GM12865 (cell line): ENCODE measurements around the gene PARP15.
A peak's percentile ranks its signal among the peaks of the same experiment; 100 is the strongest.

Source experiments
- DNase-seq: peaks from one replicate; pipeline ENCODE4 v3.0.0; 2010; ENCODE audit warnings: low read depth
- H3K4me3 ChIP-seq: 2 replicates; pipeline ENCODE4 v1.5.1; 2011; ENCODE audit warnings: mild to moderate bottlenecking, low read depth, low read length, control low read depth
- TF ChIP-seq, protein P1 (sequence below): IDR thresholded peaks from 2 replicates; pipeline ENCODE4 v1.5.1; 2011; ENCODE audit warnings: low read length, control low read depth, low read depth, inconsistent platforms; ENCODE audit not compliant: insufficient read depth; ENCODE audit errors: missing control alignments

PARP15 gene

DNA sequence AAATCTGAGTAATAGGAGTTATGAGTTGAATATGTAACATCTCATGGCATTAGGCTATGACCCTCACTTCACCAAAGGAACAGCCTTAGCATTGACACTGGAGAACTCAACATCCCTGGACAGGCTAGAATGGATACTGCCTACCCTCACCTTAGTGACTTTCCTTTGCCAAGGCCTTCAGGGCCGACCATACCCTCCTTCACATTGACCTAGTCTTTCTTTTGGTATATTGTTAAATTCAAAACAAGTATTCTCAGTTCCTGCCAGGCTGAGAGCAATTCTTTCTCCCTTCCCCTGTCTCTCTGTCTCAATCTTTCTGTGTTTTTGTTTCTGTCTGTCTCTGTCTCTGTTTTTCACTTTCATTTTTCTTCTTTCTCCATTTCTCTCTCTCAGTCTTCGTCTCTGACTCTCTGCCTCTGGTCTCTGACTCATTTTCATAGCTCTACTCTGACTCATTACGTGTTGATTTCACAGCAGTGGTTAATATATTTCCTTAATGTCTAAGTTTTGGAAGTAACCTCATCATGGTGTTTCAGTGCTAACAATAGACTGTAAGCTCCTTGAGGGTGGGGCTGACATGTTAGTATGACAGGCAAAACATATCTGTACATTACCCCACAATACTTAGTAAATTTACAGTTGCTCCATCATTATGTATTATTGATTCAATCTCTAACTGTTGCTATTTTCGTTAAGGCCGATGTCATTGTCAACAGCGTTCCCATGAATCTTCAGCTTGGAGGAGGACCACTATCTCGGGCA lies 32.5 kb downstream of the PARP15 start:
- peak; percentile 94 for DNase-seq
- TF ChIP-seq, protein P1, sequence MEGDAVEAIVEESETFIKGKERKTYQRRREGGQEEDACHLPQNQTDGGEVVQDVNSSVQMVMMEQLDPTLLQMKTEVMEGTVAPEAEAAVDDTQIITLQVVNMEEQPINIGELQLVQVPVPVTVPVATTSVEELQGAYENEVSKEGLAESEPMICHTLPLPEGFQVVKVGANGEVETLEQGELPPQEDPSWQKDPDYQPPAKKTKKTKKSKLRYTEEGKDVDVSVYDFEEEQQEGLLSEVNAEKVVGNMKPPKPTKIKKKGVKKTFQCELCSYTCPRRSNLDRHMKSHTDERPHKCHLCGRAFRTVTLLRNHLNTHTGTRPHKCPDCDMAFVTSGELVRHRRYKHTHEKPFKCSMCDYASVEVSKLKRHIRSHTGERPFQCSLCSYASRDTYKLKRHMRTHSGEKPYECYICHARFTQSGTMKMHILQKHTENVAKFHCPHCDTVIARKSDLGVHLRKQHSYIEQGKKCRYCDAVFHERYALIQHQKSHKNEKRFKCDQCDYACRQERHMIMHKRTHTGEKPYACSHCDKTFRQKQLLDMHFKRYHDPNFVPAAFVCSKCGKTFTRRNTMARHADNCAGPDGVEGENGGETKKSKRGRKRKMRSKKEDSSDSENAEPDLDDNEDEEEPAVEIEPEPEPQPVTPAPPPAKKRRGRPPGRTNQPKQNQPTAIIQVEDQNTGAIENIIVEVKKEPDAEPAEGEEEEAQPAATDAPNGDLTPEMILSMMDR: no peak
- H3K4me3 ChIP-seq: no peak overlapping the region

DNA sequence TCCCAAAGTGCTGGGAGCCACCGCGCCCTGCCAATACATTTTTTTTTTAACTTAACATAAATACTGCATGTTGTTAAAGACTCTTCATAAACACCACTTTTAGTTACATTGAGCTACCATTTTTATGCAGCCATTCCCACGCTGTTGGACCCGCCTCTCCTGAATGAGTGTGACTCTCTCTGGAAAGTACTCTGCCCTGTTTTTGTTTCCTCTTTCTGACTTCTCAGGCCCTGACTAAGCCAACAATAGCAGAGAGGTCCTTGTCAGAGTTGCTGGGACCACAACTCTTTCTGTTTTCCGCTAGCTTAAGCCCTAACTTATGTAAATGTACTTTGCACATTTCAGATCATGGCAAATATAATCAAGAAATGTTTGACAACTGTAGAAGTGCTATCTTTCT lies 35.2 kb downstream of the PARP15 start:
- DNase-seq: peak; percentile 27
- no peak overlapping the region for H3K4me3 ChIP-seq
- TF ChIP-seq, protein P1: no peak

DNA sequence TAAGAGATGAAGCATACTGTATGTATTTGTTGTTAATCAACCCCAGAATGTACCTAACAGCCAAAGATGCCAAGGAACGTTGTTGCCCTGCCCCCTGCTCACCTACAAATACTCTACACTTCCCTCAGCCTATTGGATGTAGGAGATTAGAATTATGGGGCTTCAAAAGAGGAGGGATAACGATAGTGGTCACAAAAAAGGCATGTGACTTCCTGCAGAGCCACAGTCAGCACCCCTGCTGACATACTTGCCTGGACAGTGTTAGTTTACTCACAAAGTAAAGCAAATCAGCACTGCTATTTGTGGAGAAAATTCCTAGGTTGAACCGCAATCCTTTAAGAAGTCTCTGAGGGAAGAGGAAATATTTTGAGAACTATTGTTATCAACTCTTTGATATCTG lies 37.9 kb downstream of the PARP15 start:
- no peak overlapping the region for H3K4me3 ChIP-seq
- no peak for DNase-seq
- TF ChIP-seq, protein P1: no peak

DNA sequence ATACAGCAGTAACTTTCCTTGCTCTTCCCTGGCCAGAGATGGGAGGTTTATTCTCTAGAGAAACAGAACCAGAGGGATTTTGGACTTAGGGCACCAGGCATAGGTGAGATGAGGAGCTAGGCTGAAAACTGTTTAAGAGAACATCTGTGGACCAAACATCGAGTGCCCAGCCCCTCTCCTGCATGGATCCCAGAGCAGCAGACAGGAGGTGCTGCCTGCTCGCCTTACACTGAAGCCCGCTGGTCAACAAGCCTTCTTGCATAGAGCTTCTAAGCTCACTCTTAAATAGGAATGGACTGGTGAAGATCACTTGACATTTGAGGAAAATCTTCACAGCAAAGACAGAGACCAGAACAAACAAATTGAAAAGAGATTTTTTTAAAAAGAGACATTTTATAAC lies 41.2 kb downstream of the PARP15 start:
- no peak overlapping the region for H3K4me3 ChIP-seq
- no peak for DNase-seq
- TF ChIP-seq, protein P1: no peak

DNA sequence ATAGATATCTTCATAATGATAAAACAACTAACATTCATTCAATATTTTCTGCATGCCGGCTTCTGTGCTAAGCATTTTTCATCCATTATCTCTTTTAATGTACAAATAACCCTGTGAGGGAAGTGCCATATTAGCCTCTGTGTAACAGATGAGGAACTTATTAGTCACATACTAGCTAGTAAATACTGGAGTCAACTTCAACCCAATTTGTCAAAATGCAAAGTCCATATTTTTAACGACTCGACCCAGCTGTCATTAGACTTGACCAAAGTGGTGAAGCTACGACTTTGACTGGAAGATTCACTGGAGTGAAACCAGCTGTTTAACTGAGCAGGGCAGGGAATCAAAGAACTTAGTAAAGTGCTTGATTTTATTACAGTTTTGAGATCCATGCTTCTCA lies 41.6 kb downstream of the PARP15 start:
- DNase-seq: peak; percentile 10
- TF ChIP-seq, protein P1: no peak
- H3K4me3 ChIP-seq: no peak overlapping the region

DNA sequence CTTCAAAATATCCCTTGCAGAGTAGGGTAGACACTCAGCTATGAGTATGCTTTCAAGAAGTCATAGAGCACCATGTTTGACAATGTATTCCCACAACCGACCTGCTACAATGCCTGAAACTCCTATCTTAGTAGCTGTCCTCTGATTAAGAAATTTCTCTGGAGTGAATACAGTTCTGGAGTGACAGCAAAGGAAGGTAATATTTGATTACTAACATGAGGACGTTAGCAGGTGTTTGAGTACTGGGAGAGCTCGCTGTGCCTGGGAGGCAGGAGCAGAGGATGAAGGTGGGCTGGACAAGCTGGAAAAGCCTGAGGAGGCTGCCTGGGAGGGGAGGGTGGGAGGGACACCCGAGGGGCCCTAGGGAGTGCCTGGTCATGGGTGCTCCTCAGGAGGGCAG lies 42.9 kb downstream of the PARP15 start:
- DNase-seq: no peak
- no peak overlapping the region for H3K4me3 ChIP-seq
- TF ChIP-seq, protein P1: no peak

DNA sequence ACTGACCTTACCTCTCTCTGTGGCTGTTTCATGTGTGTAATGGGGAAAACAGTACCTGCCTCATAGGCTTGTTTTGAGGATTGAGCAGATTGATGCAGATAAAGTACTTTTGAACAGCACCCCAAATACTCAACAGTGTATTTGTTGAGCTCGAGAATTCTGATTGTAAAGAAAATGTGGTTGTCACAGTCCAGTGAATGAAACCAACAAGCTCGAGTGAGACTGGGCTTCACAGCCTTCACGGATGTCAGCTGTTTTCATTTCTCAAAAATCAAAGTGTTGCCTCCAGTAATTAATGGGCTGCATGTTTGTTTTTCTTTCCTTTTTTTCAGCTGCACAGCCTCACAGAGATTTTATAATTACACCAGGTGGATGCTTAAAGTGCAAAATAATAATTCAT lies 43.7 kb downstream of the PARP15 start:
- H3K4me3 ChIP-seq: peak overlapping the region; percentile 16; the same call in 1 of the 2 replicates
- TF ChIP-seq, protein P1: no peak

More for the DNA sequence above, 43.7 kb downstream of the PARP15 start:
- DNase-seq: peak; percentile 75
